WTC11 (cell line): ENCODE data around the gene MTG1. TPM values are rescaled to one million over a fixed set of nuclear protein-coding genes. Genes with fewer than 3 reads are reported as not detected.

Experiments used
- ATAC-seq: fragments of 200-7000 bp; cut with Tn5 transposase; 2 replicates; pipeline ENCODE4 v1.10.0; 2021; ENCODE audit warnings: mild to moderate bottlenecking, moderate library complexity
- CTCF ChIA-PET: fragments of 300-600 bp; sonication (Branson Sonifier 250); formaldehyde crosslinking; loops from one replicate; lab custom pipeline; 2021; ENCODE audit warnings: antibody characterized with exemption; lab: Charles Lee
- POLR2A ChIA-PET: fragments of 350-600 bp; sonication (Branson Sonifier 250); formaldehyde crosslinking; loops from one replicate; lab custom pipeline; 2021; ENCODE audit warnings: antibody characterized with exemption; lab: Charles Lee
- DNase-seq: peaks from one replicate; pipeline ENCODE4 v3.0.0; 2021; ENCODE audit warnings: low spot score
- H3K27ac Mint-ChIP-seq: 2 replicates; pipeline ENCODE4 v1.8.0; 2021; ENCODE audit warnings: mixed read lengths
- H3K27me3 Mint-ChIP-seq: 2 replicates; pipeline ENCODE4 v1.8.0; 2021; ENCODE audit warnings: low read depth, mild to moderate bottlenecking, moderate library complexity, mixed read lengths
- H3K36me3 Mint-ChIP-seq: 2 replicates; pipeline ENCODE4 v1.8.0; 2021; ENCODE audit warnings: mixed read lengths
- H3K4me1 Mint-ChIP-seq: 2 replicates; pipeline ENCODE4 v1.8.0; 2022; ENCODE audit warnings: mixed read lengths
- H3K4me3 Mint-ChIP-seq: 2 replicates; pipeline ENCODE4 v1.8.0; 2021; ENCODE audit warnings: mild to moderate bottlenecking, moderate library complexity, mixed read lengths
- H3K9me3 Mint-ChIP-seq: 2 replicates; pipeline ENCODE4 v1.8.0; 2021; ENCODE audit warnings: mixed read lengths
- ATF1 ChIP-seq: sonication (generic); formaldehyde crosslinking; IDR thresholded peaks from 2 replicates; pipeline ENCODE4 v1.8.1; 2023; ENCODE audit warnings: mild to moderate bottlenecking, moderate library complexity, missing genetic modification reagents
- ATF3 ChIP-seq: sonication (generic); formaldehyde crosslinking; conservative IDR thresholded peaks from 2 replicates; pipeline ENCODE4 v1.8.1; 2022; ENCODE audit warnings: mild to moderate bottlenecking, missing genetic modification reagents
- CREM ChIP-seq: sonication (generic); formaldehyde crosslinking; IDR thresholded peaks from 2 replicates; pipeline ENCODE4 v1.8.1; 2022; ENCODE audit warnings: mild to moderate bottlenecking, missing genetic modification reagents, moderate library complexity
- CTCF ChIP-seq: fragments of 200-600 bp; IDR thresholded peaks from 2 replicates; pipeline ENCODE4 v1.8.0; 2022; ENCODE audit warnings: antibody characterized with exemption
- ELF4 ChIP-seq: sonication (generic); formaldehyde crosslinking; IDR thresholded peaks from 2 replicates; pipeline ENCODE4 v1.8.1; 2022; ENCODE audit warnings: low read depth, mild to moderate bottlenecking, moderate library complexity, missing genetic modification reagents
- ETV6 ChIP-seq: sonication (generic); formaldehyde crosslinking; IDR thresholded peaks from 2 replicates; pipeline ENCODE4 v1.8.1; 2022; ENCODE audit warnings: mild to moderate bottlenecking, missing genetic modification reagents
- FOXJ3 ChIP-seq: sonication (generic); formaldehyde crosslinking; IDR thresholded peaks from 2 replicates; pipeline ENCODE4 v1.9.0; 2021; ENCODE audit warnings: missing genetic modification reagents, mild to moderate bottlenecking, borderline replicate concordance
- FOXK1 ChIP-seq: sonication (generic); formaldehyde crosslinking; IDR thresholded peaks from 2 replicates; pipeline ENCODE4 v1.8.0; 2022; ENCODE audit warnings: mild to moderate bottlenecking, moderate library complexity, missing genetic modification reagents
- HMGA2 ChIP-seq: fragments of 250-450 bp; sonication (Bioruptor Pico); IDR thresholded peaks from 2 replicates; pipeline ENCODE4 v1.4.0; 2021; ENCODE audit warnings: mild to moderate bottlenecking, moderate library complexity
- HMGXB4 ChIP-seq: sonication (generic); formaldehyde crosslinking; IDR thresholded peaks from 2 replicates; pipeline ENCODE4 v1.8.1; 2023; ENCODE audit warnings: mild to moderate bottlenecking, moderate library complexity, missing genetic modification reagents
- MLX ChIP-seq: sonication (generic); formaldehyde crosslinking; IDR thresholded peaks from 2 replicates; pipeline ENCODE4 v1.8.1; 2023; ENCODE audit warnings: mild to moderate bottlenecking, missing genetic modification reagents, moderate library complexity
- MXD4 ChIP-seq: fragments of 250-450 bp; sonication (Bioruptor Pico); IDR thresholded peaks from 2 replicates; pipeline ENCODE4 v1.8.0; 2021; ENCODE audit warnings: mild to moderate bottlenecking, moderate library complexity, borderline replicate concordance
- NFATC4 ChIP-seq: fragments of 250-450 bp; sonication (Bioruptor Pico); IDR thresholded peaks from 2 replicates; pipeline ENCODE4 v1.9.0; 2021; ENCODE audit warnings: mild to moderate bottlenecking
- NFE2L1 ChIP-seq: sonication (generic); formaldehyde crosslinking; IDR thresholded peaks from 2 replicates; pipeline ENCODE4 v1.8.1; 2023; ENCODE audit warnings: missing genetic modification reagents
- PRRX2 ChIP-seq: fragments of 250-450 bp; sonication (Bioruptor Pico); IDR thresholded peaks from 2 replicates; pipeline ENCODE4 v1.8.0; 2021; ENCODE audit warnings: mild to moderate bottlenecking
- RELA ChIP-seq: sonication (generic); formaldehyde crosslinking; IDR thresholded peaks from 2 replicates; pipeline ENCODE4 v1.8.1; 2022; ENCODE audit warnings: missing genetic modification reagents, mild to moderate bottlenecking, borderline replicate concordance
- RORB ChIP-seq: fragments of 250-450 bp; sonication (Bioruptor Pico); IDR thresholded peaks from 2 replicates; pipeline ENCODE4 v1.9.0; 2021; ENCODE audit warnings: mild to moderate bottlenecking
- TEAD1 ChIP-seq: sonication (generic); formaldehyde crosslinking; IDR thresholded peaks from 2 replicates; pipeline ENCODE4 v1.8.0; 2022; ENCODE audit warnings: mild to moderate bottlenecking, missing genetic modification reagents
- ZBTB43 ChIP-seq: sonication (generic); formaldehyde crosslinking; IDR thresholded peaks from 2 replicates; pipeline ENCODE4 v1.8.1; 2023; ENCODE audit warnings: mild to moderate bottlenecking, missing genetic modification reagents
- ZMAT4 ChIP-seq: fragments of 250-450 bp; sonication (Bioruptor Pico); IDR thresholded peaks from 2 replicates; pipeline ENCODE4 v1.9.0; 2021; ENCODE audit warnings: mild to moderate bottlenecking
- ZNF232 ChIP-seq: sonication (generic); formaldehyde crosslinking; IDR thresholded peaks from 2 replicates; pipeline ENCODE4 v1.8.0; 2022; ENCODE audit warnings: mild to moderate bottlenecking, missing genetic modification reagents
- ZNF416 ChIP-seq: fragments of 250-450 bp; sonication (Bioruptor Pico); IDR thresholded peaks from 2 replicates; pipeline ENCODE4 v1.9.0; 2021; ENCODE audit warnings: mild to moderate bottlenecking, inconsistent platforms
- ZNF671 ChIP-seq: fragments of 250-450 bp; sonication (Bioruptor Pico); IDR thresholded peaks from 2 replicates; pipeline ENCODE4 v1.8.0; 2021; ENCODE audit warnings: mild to moderate bottlenecking
- total RNA-seq: library from RNA; stranded (reverse); gene quantifications from 3 replicates; pipeline ENCODE4 v1.2.3, GENCODE V29; 2021

MTG1 gene
- total RNA-seq, 1 experiment from 2014 or later: 63.0 TPM

- TF ChIP-seq ZMAT4 (CRISPR knock-in tag): no peak
- TF ChIP-seq CREM (CRISPR knock-in tag): no peak
- no peak for TF ChIP-seq ZNF232 (CRISPR knock-in tag)
- TF ChIP-seq ATF3: no peak
- no peak for TF ChIP-seq ETV6 (CRISPR knock-in tag)
- TF ChIP-seq RELA (CRISPR knock-in tag): no peak
- TF ChIP-seq ZNF671: no peak
- no peak for TF ChIP-seq ELF4 (CRISPR knock-in tag)
- no peak for TF ChIP-seq NFATC4 (CRISPR knock-in tag)
- Mint-ChIP-seq H3K4me3 (no peak overlapping the region), H3K4me1 (no peaks in the 10 kb centered on the region), H3K27ac (no peak overlapping the region), H3K36me3 (peaks cover 8% of the 10 kb centered on the region), H3K27me3 (peaks cover 14% of the 10 kb centered on the region), H3K9me3 (peaks cover 5% of the 10 kb centered on the region)
- no peak for ATAC-seq
- ChIA-PET POLR2A (no interaction called here), CTCF (interaction anchor here (0.9 to 1.2 kb wide), 2 partner anchors 69 to 91 kb away, joined by 3 read pairs; no protein-coding TSS in a partner anchor)
- DNase-seq: no peak
Measured at GRCh38 chr10:133420579-133420978, 26.6 kb downstream of the MTG1 start.

GRCh38 chr10:133421336-133422222 lies 27.6 kb downstream of the MTG1 start:
- TF ChIP-seq ELF4 (CRISPR knock-in tag): no peak
- TF ChIP-seq MXD4 (CRISPR knock-in tag): no peak
- TF ChIP-seq ATF1 (CRISPR knock-in tag): no peak
- no peak for TF ChIP-seq MLX (CRISPR knock-in tag)
- no peak for TF ChIP-seq ZBTB43
- TF ChIP-seq ZNF416 (CRISPR knock-in tag): no peak
- TF ChIP-seq ZMAT4 (CRISPR knock-in tag): no peak
- TF ChIP-seq FOXJ3 (CRISPR knock-in tag): no peak
- TF ChIP-seq FOXK1: no peak
- no peak for TF ChIP-seq RORB (CRISPR knock-in tag)
- TF ChIP-seq, all 79 proteins: peak for 0
- POLR2A ChIA-PET: no interaction called here
- peaks cover 3% of the 10 kb centered on the region for H3K36me3 Mint-ChIP-seq
- no peaks in the 10 kb centered on the region for H3K4me1 Mint-ChIP-seq
- H3K27ac Mint-ChIP-seq: no peak overlapping the region
- ATAC-seq (no peak), DNase-seq (no peak)
- H3K9me3 Mint-ChIP-seq: no peaks in the 10 kb centered on the region
- H3K4me3 Mint-ChIP-seq: no peak overlapping the region
- peaks cover 14% of the 10 kb centered on the region for H3K27me3 Mint-ChIP-seq
- CTCF ChIA-PET: interaction anchor here (0.9 to 1.2 kb wide), 2 partner anchors 92 kb away, joined by 3 to 4 read pairs; no protein-coding TSS in a partner anchor

GRCh38 chr10:133422223-133422806 lies 28.4 kb downstream of the MTG1 start:
- no peak for DNase-seq
- H3K4me3 Mint-ChIP-seq: no peak overlapping the region
- H3K36me3 Mint-ChIP-seq: peaks cover 3% of the 10 kb centered on the region
- CTCF ChIA-PET: interaction anchor here (1.2 kb wide), 1 partner anchor 93 kb away, joined by 4 read pairs; no protein-coding TSS in a partner anchor
- POLR2A ChIA-PET: no interaction called here
- H3K27me3 Mint-ChIP-seq: peaks cover 14% of the 10 kb centered on the region
- H3K27ac Mint-ChIP-seq: no peak overlapping the region
- no peaks in the 10 kb centered on the region for H3K9me3 Mint-ChIP-seq
- no peak for ATAC-seq
- no peaks in the 10 kb centered on the region for H3K4me1 Mint-ChIP-seq
- TF ChIP-seq NFE2L1 (CRISPR knock-in tag) (no peak), NFATC4 (CRISPR knock-in tag) (no peak), CTCF (no peak), TEAD1 (CRISPR knock-in tag) (no peak), HMGXB4 (CRISPR knock-in tag) (no peak), ETV6 (CRISPR knock-in tag) (no peak), PRRX2 (CRISPR knock-in tag) (no peak), HMGA2 (CRISPR knock-in tag) (no peak)
